Measurements from ENCODE around the gene TMTC2. TPM values are rescaled to one million over a fixed set of nuclear protein-coding genes. Genes with fewer than 3 reads are reported as not detected.

The TMTC2 gene
- total and polyA plus RNA-seq, 2 donors (not counting 1 experiment from before 2014, with no cell fraction given), result 2.4 to 3.2 TPM

GRCh38 chr12:82698708-82699564 is 12.2 kb downstream of the TMTC2 start:
- Histone ChIP-seq H3K9me3 (ENCODE audit: control extremely low read depth in 1 of 3, control insufficient read depth in 2 of 3, insufficient read depth in 1 of 3, low read length in 2 of 3) (no peaks in the 10 kb centered on the region), H3K4me3 (ENCODE audit: control extremely low read depth in 1 of 5, extremely low read depth in 1 of 5, insufficient read depth in 1 of 5, low read depth in 2 of 5, low read length in 4 of 5) (no peak overlapping the region), H3K4me2 (replicated peaks; ENCODE audit: low read depth, low read length, poor library complexity, severe bottlenecking) (no peak overlapping the region), H3K27ac (ENCODE audit: low read length in 2 of 2) (no peak overlapping the region), H4K20me1 (ENCODE audit: control insufficient read depth, insufficient read depth, low read length, poor library complexity, severe bottlenecking) (no peaks in the 10 kb centered on the region), H3K9ac (ENCODE audit: low read length) (no peak overlapping the region), H3K4me1 (ENCODE audit: control insufficient read depth in 2 of 2, insufficient read depth in 2 of 2, low read length in 2 of 2) (no peaks in the 10 kb centered on the region), H3K36me3 (replicated peaks in 1 of 2; ENCODE audit: control extremely low read depth in 1 of 2, control insufficient read depth in 1 of 2, extremely low read depth in 1 of 2, insufficient read depth in 2 of 2, low read length in 1 of 2) (no peaks in the 10 kb centered on the region), H3K79me2 (ENCODE audit: control insufficient read depth, insufficient read depth, low read length) (no peaks in the 10 kb centered on the region), H3K27me3 (replicated peaks in 1 of 4; ENCODE audit: control extremely low read depth in 1 of 4, control insufficient read depth in 3 of 4, insufficient read depth in 4 of 4, low read length in 3 of 4) (no peaks in the 10 kb centered on the region), H2AFZ (ENCODE audit: insufficient read depth, low read depth, low read length, poor library complexity, severe bottlenecking) (no peak overlapping the region)
- no peak for DNase-seq
- 100% methylated on average over 9 of the region's 12 CpGs for WGBS (ENCODE audit: insufficient coverage)
- no peaks in the 10 kb centered on the region for H3K27me3 Mint-ChIP-seq
- intact Hi-C loops (cut with micrococcal nuclease), result no loop called here
- ChIA-PET POLR2A (no interaction called here), CTCF (interaction anchor here (5.4 kb wide), 1 partner anchor 13 kb away, joined by 22 read pairs; the partner anchor contains the start of gene TMTC2)
- H3K27ac Mint-ChIP-seq, result no peak overlapping the region
- no peak overlapping the region for H3K4me3 Mint-ChIP-seq
- ATAC-seq (ENCODE audit: low read depth), result no peak
- H3K4me1 Mint-ChIP-seq, result no peaks in the 10 kb centered on the region
- TF ChIP-seq EZH2 (IDR thresholded peaks at IDR 0.05; ENCODE audit: borderline replicate concordance, insufficient read depth, low read depth, low read length, poor library complexity, severe bottlenecking), result no peak
- TF ChIP-seq, protein P1, sequence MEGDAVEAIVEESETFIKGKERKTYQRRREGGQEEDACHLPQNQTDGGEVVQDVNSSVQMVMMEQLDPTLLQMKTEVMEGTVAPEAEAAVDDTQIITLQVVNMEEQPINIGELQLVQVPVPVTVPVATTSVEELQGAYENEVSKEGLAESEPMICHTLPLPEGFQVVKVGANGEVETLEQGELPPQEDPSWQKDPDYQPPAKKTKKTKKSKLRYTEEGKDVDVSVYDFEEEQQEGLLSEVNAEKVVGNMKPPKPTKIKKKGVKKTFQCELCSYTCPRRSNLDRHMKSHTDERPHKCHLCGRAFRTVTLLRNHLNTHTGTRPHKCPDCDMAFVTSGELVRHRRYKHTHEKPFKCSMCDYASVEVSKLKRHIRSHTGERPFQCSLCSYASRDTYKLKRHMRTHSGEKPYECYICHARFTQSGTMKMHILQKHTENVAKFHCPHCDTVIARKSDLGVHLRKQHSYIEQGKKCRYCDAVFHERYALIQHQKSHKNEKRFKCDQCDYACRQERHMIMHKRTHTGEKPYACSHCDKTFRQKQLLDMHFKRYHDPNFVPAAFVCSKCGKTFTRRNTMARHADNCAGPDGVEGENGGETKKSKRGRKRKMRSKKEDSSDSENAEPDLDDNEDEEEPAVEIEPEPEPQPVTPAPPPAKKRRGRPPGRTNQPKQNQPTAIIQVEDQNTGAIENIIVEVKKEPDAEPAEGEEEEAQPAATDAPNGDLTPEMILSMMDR (IDR thresholded peaks at IDR 0.05), result no peak
- H3K9me3 Mint-ChIP-seq (ENCODE audit: insufficient read depth), result no peaks in the 10 kb centered on the region

DNA sequence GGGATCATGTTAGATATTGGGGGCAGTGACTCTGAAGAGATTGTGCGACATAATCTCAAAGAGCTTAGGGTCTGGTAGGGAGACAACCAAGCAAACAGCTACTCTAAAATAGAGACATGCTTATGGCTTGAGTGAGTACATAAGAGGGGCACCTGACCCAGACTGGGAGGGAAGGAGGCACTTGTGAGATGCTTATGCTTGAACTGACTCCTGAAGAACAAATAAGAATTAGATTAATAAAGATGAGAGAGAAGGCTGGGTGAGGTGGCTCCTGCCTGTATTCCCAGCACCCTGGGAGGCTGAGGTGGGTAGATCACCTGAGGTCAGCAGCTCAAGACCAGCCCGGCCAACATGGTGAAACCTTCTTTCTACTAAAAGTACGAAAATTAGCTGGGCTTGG is 19.1 kb downstream of the TMTC2 start:
- Histone ChIP-seq H3K4me2 (replicated peaks; ENCODE audit: low read depth, low read length, poor library complexity, severe bottlenecking) (no peak overlapping the region), H3K79me2 (ENCODE audit: control insufficient read depth, insufficient read depth, low read length) (no peaks in the 10 kb centered on the region), H3K27me3 (replicated peaks in 1 of 4; ENCODE audit: control extremely low read depth in 1 of 4, control insufficient read depth in 3 of 4, insufficient read depth in 4 of 4, low read length in 3 of 4) (no peaks in the 10 kb centered on the region), H2AFZ (ENCODE audit: insufficient read depth, low read depth, low read length, poor library complexity, severe bottlenecking) (no peak overlapping the region), H3K4me1 (ENCODE audit: control insufficient read depth in 2 of 2, insufficient read depth in 2 of 2, low read length in 2 of 2) (no peaks in the 10 kb centered on the region), H4K20me1 (ENCODE audit: control insufficient read depth, insufficient read depth, low read length, poor library complexity, severe bottlenecking) (no peaks in the 10 kb centered on the region), H3K27ac (ENCODE audit: low read length in 2 of 2) (no peak overlapping the region), H3K9me3 (ENCODE audit: control extremely low read depth in 1 of 3, control insufficient read depth in 2 of 3, insufficient read depth in 1 of 3, low read length in 2 of 3) (no peaks in the 10 kb centered on the region), H3K4me3 (ENCODE audit: control extremely low read depth in 1 of 5, extremely low read depth in 1 of 5, insufficient read depth in 1 of 5, low read depth in 2 of 5, low read length in 4 of 5) (no peak overlapping the region), H3K36me3 (replicated peaks in 1 of 2; ENCODE audit: control extremely low read depth in 1 of 2, control insufficient read depth in 1 of 2, extremely low read depth in 1 of 2, insufficient read depth in 2 of 2, low read length in 1 of 2) (no peaks in the 10 kb centered on the region), H3K9ac (ENCODE audit: low read length) (no peak overlapping the region)
- intact Hi-C loops (cut with micrococcal nuclease), result no loop called here
- Mint-ChIP-seq H3K27me3 (no peaks in the 10 kb centered on the region), H3K27ac (no peak overlapping the region), H3K9me3 (ENCODE audit: insufficient read depth) (no peaks in the 10 kb centered on the region), H3K4me3 (no peak overlapping the region), H3K4me1 (no peaks in the 10 kb centered on the region)
- WGBS (ENCODE audit: insufficient coverage), result 93% methylated on average over 2 of the region's 3 CpGs
- ATAC-seq (ENCODE audit: low read depth) (no peak), DNase-seq (no peak)
- ChIA-PET POLR2A (no interaction called here), CTCF (no interaction called here)
- TF ChIP-seq, protein P1 (IDR thresholded peaks at IDR 0.05), result no peak
- TF ChIP-seq EZH2 (IDR thresholded peaks at IDR 0.05; ENCODE audit: borderline replicate concordance, insufficient read depth, low read depth, low read length, poor library complexity, severe bottlenecking), result no peak

Measured in B cell (primary cell).